Amniotic stem cell (primary cell): Measurements from ENCODE around the gene CDK19.
"Not testable (repeated sequence)": the region's sequence is repeated elsewhere in the genome, so short reads cannot be mapped to it uniquely, and the experiment has no call there.

ENCODE experiments used
- DNase-seq: peaks from one replicate; lab custom pipeline; 2025; lab: John Stamatoyannopoulos, UW

The CDK19 gene

DNA sequence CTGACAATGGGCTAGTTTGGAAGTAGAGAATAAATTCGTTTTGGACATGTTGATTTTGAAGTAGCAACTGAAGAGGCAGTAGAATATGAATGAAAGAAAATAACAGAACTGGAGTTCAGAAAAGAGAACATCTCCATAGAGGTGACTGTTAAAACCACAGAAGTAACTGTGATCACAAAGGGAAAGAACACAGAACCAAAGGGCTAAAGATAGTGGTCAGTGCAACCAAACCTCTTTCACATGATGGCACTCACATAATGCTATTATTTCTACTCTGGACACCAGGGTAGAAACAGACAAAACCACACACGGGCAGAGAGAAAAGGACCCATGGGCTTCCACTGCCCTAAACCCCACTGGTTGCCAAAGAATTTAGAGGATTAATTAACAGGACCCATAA lies 58.5 kb downstream of the CDK19 start:
- no peak for DNase-seq

DNA sequence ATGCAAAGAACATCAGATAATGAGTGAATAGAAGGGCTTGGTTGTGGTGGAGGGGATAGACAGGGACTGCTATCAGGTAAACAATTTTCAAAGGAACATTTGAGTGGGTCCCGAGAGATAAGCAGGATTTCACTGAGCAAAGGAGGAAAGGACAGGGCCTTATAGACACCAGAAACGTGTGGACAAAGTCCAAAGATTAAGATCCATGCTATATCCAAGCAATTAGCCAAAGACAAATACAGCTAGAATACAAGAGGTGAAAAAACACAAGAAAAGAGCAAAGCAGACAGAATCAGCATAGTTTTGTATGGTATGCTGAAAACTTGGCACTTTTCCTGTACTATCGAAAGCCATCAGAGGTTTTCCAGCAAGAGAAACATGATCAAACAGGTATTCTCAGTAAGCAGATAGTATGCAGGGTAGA lies 59.8 kb downstream of the CDK19 start:
- no peak for DNase-seq

DNA sequence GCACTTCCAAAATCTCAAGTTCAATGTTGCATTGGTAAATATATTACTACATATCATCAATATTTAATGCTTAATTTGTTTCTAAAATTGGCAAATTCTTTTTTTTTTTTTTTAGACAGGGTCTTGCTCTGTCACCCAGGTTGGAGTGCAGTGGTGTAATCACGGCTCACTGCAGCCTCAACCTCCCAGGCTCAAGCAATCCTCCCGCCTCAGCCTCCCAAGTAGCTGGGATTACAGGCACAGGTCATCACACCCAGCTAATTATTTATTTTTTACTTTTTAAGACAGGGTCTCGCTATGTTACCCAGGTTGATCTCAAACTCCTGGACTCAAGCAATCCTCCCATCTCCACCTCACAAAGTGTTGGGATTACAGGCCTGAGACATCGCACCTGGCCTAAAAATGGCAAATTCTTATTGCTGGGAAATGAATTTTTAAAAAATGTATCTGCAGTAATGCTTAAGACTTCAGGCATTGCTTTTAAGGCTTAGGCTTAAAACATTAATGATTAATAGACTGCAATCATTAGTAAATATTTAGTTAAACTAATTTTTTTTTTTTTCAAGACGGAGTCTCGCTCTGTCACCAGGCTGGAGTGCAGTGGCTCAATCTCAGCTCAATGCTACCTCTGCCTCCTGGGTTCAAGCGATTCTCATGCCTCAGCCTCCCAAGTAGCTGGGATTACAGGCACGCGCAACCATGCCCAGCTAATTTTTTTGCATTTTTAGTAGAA lies 61.2 kb downstream of the CDK19 start:
- DNase-seq: not testable (repeated sequence)

DNA sequence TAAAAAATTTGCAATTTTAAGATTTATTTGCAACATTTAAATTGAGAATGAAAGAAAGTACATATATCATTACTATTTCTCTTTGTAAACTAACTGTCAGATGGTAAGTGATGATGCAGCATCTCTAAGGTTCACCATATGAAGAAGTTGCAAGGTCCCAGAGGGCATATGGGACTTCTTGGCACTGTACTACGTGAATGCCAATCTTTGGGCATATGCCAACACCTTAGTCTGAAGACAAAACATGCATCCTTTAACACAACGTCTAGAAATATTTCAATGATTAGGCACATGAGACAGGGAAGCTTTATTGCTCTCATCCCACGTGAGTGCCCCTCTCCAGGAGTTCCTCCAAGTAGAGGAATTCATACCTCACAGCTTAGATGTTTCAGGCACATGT lies 66.8 kb downstream of the CDK19 start:
- no peak for DNase-seq

DNA sequence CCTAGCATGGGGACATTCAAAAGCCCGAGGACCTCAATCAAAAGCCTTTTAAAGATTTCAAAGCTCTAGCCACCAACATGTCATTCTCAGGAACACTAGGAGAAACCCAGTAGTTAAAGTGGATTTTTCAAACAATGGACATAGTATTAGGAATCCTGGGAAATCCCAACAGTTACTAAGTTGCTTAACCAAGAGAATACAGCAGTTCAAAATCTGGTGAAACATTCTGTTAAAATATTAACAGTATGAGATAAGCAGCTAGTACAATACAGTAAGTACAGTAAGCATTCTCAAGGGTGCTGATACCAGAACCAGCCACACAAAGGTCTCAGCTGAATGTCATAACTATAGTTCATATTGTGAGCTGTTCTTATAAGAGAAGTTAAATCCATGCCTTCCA lies 68.6 kb downstream of the CDK19 start:
- DNase-seq: no peak

DNA sequence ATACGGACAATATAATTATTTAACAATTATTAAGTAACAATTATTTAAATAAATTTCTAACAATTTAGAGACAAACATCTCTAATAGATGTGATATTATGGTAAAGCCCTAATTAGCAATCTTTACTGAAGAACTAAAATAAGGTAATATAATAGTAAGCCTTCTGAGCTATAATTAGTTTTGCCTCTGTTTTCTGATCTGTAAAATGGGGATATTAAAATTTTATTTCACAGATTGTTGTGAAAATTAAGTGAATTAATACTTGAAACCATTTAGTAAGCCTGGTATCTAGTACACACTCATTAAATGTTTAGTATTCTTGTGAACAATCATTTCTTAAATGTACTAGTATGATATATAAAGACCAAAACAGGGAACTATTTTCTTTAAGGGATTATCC lies 70.3 kb downstream of the CDK19 start:
- DNase-seq: no peak

DNA sequence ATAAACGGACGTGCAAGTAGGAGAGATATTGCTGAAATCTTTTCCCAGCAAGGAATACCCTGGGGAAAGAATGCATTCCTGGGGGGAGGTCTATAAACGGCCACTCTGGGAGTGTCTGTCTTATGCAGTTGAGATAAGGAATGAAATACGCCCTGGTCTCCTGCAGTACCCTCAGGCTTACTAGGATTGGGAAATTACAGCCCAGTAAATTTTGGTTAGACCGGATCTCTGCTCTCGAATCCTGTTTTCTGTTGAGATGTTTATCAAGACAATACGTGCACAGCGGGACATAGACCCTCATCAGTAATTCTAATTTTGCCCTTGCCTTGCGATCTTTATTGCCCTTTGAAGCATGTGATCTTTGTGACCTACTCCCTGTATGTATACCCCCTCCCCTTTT lies 72.7 kb downstream of the CDK19 start:
- not testable (repeated sequence) for DNase-seq

DNA sequence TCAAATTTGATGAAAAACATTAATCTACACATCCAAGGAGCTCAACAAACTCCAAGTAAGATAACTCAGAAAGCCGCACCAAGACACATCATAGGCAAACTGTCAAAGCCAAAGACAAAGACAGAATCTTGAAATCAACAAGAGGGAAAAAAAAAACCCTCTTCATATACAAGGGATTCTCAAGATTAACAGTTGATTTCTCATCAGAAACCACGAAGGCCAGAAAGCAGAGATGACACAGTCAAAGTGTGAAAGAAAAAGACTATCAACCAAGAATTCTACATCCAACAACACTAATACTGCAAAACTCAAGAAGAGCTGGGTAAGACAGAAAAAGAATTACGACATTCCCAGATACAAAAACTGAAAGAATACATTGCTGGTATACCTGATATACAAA lies 73.8 kb downstream of the CDK19 start:
- DNase-seq: no peak

DNA sequence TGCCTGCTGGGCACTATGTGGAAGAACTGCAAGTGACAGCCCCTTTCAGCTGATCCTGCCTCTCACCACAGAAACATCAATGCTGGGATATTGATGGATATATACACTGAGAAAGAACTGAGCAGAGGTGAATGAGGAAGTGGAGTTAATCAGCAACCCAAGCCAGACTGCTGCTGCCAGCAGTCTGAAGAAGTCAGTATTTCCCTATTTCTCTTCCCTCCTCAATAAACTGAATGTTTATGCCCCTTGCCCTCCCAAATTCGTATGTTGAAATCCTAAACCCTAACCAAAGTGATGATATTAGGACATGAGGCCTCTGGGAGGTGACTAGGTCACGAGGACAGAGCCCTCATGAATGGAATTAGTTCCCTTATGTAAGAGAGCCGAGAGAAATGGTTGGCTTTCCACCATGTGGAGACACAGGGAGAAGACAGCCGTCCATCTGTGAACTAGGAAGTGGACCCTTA lies 76.3 kb downstream of the CDK19 start:
- no peak for DNase-seq

DNA sequence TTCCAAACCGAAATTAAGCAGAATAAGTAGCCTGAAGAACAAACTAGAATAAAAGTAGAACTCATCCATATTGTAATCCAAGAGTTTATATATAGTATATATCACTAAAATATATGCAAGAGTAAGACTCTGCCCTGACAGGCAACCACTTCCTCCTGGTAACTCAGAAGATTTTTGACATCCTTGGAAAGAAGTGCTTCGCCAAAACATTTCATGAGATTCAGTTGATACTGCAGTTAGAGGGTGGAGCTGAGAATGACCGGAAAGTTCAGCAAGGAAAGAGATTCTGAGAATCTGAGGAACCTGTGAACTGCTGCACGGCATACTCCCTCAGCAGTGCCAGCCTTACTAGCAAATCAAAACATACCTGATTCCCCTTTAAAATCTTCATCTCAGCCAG lies 79.6 kb downstream of the CDK19 start:
- no peak for DNase-seq

DNA sequence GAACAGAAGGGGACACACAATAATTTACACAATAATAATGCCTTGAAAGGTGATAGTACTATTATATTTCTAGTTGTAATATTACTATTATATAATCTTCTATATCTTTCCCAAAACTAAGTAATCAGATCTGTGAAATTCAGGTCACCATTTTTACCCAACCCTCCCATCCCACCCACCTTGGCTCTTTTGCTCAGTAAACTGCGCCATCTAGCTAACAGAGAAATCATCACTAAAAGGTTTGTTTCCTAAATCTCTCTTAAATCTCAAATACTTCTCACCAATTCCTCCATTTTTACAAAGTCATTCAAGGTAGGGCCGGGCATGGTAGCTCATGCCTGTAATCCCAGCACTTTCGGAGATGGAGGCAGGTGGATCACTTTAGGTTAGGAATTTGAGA lies 83.4 kb downstream of the CDK19 start:
- no peak for DNase-seq

DNA sequence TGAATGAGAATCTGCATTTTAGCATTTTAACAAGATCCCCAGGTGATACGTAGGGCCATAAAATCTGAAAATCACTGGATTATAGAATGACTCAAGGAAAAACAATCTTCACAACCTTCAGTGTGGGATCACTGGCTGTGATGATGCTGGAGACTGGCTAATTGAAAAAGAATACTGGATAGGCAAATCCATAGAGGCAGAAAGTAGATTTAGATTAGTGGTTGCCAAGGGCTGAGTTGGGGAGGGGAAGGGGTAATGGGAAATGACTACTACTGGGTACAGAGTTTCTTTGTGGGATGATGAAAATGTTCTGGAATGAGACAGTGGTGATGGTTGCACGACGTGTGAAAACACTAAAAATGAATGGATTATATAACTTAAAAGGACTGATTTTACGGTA lies 84.1 kb downstream of the CDK19 start:
- DNase-seq: no peak

DNA sequence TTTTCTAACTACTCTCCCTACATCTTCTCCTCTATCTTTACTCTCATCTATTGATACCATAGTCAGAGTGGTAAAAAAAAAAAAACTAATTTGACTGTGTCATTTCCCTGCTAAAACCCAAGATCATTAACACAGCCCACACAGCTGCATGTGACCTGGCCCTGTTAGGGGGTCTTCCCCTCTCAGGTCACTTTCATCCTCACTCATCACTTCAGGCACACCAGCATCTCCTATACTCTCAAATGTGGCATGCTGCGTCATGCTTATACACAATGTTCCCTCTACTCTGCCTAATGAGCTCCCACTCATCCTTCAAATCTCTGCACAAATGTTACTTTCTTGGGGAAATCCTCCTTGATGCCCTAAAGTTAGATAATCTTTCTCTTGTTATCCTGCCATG lies 86.8 kb downstream of the CDK19 start:
- no peak for DNase-seq

DNA sequence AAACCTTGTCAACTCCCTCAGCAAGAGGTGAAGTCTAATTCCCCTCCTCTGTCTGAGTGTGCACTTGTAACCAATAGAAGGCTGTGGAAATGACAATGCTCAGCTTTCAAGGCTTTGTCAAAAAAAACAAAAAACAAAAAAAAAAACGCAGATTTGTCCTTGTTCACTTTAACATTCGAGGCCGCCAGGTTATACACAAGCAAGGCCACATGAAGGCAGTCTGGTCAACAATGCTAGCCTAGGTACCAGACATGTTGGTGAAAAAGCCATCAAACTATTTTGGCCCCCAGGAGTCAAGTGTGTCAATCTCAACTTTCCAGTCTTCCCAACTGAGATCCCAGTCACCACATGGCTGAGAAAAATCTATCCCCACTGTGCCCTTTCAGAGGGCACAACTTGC lies 92.3 kb downstream of the CDK19 start:
- no peak for DNase-seq

DNA sequence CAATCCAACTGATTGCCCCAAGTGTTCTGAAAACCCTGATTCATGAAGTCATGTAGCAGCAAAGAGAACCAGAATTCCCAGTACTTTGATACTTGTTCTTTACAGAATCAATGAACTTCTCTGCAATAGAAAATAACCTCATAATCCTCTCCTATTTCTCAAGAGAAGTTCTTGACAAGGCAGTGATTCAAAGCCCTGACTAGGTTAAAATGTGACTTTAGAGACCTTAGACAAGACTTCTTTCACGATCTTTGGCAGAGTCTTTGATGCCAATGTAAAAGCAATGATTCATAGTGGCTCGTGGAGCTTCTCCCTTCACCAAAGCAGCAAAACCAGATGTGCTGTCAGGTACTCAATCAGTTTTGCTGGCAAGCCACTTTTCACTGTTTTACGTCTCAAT lies 95.2 kb downstream of the CDK19 start:
- no peak for DNase-seq

DNA sequence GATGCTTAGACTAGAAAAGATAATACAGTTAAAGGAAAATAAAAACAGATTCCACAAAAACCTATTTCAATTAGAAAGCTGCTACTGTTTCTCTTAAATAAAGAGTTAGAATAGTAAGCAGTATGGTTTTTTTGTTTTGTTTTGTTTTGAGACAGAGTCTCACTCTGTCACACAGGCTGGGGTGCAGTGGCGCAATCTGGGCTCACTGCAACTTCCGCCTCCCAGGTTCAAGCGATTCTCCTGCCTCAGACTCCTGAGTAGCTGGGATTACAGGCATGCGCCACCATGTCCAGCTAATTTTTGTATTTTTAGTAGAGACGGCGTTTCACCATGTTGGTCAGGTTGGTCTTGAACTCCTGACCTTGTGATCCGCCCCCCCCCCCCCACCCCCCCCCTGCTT lies 95.7 kb downstream of the CDK19 start:
- DNase-seq: not testable (repeated sequence)

DNA sequence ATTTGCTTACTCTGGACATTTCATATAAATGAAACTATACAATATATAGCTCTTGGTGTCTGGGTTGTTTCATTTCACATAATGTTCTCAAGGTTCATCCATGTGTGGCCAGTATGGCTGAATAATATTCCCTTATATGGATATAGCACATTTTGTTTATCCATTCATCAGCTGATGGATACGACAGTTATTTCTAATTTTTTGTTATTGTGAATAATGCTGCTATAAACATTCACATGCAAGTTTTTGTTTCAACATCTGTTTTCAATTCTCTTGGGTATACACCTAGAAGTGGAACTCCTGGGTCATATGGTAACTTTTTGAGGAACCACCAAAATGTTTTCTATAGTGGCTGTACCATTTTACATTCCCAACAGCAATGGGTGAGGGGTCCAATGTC lies 101.1 kb downstream of the CDK19 start:
- no peak for DNase-seq

DNA sequence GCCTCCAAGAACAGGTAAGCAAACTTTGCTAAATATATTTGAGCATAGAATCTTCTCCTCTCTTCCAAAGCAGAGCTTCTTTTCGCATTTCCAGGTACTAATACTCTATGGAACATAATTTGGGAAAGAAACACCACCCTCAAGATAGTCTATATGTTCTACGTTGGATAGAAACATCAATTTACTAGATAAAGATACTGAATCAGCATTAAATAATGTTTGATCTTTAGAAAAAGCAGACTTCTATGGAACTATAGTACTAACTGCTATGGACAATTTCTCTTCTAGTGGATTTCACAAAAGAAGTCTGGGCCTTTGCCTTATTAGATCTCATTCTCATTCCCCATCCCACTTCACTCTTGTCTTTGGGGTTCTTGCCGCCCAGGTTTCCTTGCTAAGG lies 103.0 kb downstream of the CDK19 start:
- DNase-seq: no peak

DNA sequence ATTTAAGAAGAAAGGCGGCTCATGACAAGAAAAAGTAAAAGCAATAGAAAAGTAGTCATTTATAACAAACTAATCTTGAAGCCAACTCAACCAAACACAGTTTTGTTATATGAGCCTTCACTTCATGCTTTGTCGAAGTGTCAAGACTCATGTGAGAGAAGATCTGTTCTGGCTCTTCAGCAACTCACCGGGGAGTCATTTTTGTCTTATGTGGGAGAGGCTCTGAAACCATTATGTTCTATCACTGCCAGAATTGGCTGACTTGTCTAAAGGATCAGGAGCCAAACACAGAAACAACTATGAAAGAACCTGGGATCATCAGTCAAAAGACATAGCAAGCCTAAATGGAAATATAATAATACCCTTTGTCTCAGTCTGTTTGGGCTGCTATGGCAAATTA lies 105.2 kb downstream of the CDK19 start:
- no peak for DNase-seq

DNA sequence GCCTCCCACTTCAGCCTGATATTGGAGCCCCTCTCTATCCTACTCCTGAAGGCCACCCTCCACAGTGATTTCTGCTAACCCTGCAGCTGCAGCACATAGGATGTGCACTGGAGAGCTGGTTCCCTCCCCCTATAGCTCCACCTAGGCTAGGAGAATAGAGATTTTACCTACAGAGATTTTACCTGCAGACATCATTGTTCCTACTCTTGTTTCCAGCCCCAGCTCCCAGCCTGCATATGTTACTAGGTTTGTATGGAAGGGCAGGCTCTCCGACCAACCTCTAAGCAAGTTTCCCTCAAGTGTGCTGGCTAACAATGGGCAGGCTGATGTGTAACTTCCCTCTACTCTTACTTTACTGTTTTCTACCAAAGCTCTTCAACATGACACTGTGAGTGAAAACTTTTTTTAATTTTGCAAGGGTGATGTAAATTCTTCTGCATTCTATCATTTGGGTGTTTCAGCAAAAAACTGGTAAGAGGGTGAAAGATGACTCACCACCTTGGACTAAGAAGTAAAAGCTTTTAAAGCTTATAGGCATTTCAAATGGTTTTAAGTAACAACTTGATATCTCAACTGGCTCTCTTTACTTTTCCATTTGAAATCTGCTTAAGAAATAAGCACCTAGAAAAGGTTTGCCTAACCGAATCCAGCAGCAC lies 106.8 kb downstream of the CDK19 start:
- DNase-seq: no peak

DNA sequence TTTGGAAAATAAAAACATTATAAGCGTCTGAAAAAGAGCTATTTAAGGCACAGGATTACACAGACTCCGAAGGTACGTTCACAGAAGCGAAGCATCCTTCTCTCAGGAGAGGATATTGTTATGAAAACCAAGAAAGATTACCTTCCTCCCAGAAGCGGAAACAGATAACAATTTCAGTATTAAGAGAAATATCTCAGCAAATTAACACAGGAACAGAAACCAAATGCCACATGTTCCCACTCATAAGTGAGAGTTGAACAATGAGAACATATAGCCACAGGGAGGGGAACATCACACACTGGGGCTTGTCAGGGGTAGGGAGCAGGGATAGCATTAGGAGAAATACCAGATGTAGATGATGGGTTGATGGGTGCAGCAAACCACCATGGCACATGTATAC lies 109.7 kb downstream of the CDK19 start:
- no peak for DNase-seq

DNA sequence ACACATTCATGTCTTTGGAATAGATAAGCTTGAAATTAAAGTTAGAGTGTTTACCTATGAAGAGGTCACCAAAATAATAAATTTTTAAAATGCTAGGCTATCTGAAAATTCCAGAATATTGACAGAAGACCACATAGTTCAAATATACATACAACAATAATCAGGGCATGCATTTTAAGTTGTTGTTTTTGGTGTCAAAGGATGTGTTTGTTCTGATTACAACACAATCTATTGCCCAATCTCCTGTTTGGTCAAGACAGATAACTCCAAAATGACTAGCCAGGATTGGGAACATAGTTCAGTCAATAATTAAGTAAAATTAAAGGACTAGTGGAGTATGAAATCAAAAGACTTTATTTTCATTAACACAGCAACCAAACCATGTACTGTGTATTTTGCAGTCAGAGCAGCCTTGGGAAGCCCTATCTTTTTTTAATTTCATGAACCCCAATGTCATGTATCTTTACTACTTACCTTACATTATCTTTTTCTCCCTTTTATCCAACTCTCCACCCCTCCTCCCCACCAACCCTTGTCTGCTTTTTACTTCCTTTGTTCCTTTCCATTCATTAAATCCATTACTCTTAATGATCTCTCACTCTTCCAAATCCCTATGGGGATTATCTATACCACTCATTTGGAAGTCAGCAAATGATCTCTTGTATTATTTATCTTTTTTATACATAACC lies 111.2 kb downstream of the CDK19 start:
- no peak for DNase-seq
